ENCODE results near the gene GNA12.

- TF ChIP-seq POLR2AphosphoS5 (IDR thresholded peaks at IDR 0.05) (no peak), POLR2A (IDR thresholded peaks at IDR 0.05) (no peak), CTCF (IDR thresholded peaks at IDR 0.05 in 8 of 11, conservative IDR thresholded peaks at IDR 0.05 in 3 of 11) (no peak)
Observed at GRCh38 chr7:2782565-2782964, 61.5 kb downstream of the GNA12 start.

Measured in spleen (tissue), 7 donors.